Mesenchymal stem cell (in vitro differentiated cells and primary cell): Measurements from ENCODE around the gene SMIM45.

ENCODE experiments used
- DNase-seq: peaks from one replicate; pipeline ENCODE4 v3.0.0-alpha.2; 2013
- H2AFZ ChIP-seq: one replicate; pipeline ENCODE4 v1.6.1; 2013; ENCODE audit warnings: low read depth, mild to moderate bottlenecking, control low read depth, inconsistent platforms, low read length, moderate library complexity
- H2AK5ac ChIP-seq: 2 replicates; pipeline ENCODE4 v1.6.1; 2013; ENCODE audit warnings: low read length, moderate library complexity, mild to moderate bottlenecking, inconsistent platforms; ENCODE audit not compliant: severe bottlenecking
- H2BK120ac ChIP-seq: one replicate; pipeline ENCODE4 v1.6.1; 2013; ENCODE audit warnings: low read depth, mild to moderate bottlenecking, inconsistent platforms, low read length, moderate library complexity
- H2BK12ac ChIP-seq, 2 experiments: one replicate each; pipeline ENCODE4 v1.6.1; 2013; ENCODE audit warnings: inconsistent platforms in 2 of 2, low read length in 2 of 2, mild to moderate bottlenecking in 2 of 2, moderate library complexity in 2 of 2, control low read depth in 1 of 2
- H2BK15ac ChIP-seq: one replicate; pipeline ENCODE4 v1.6.1; 2013; ENCODE audit warnings: mild to moderate bottlenecking, low read depth, inconsistent platforms; ENCODE audit not compliant: poor library complexity, severe bottlenecking
- H2BK5ac ChIP-seq: 2 replicates; pipeline ENCODE4 v1.6.1; 2013; ENCODE audit warnings: low read depth, mild to moderate bottlenecking, low read length, control low read depth, inconsistent platforms; ENCODE audit not compliant: poor library complexity, severe bottlenecking
- H3K14ac ChIP-seq, 2 experiments: one replicate each; pipeline ENCODE4 v1.6.1; 2013; ENCODE audit warnings: inconsistent platforms in 2 of 2, low read length in 2 of 2, control low read depth in 1 of 2, mild to moderate bottlenecking in 1 of 2, moderate library complexity in 1 of 2
- H3K18ac ChIP-seq, 2 experiments: one replicate each; pipeline ENCODE4 v1.6.1; 2013; ENCODE audit warnings: inconsistent platforms in 2 of 2, low read length in 2 of 2, control low read depth in 1 of 2, low read depth in 1 of 2, mild to moderate bottlenecking in 1 of 2
- H3K23ac ChIP-seq, 2 experiments: one replicate each; pipeline ENCODE4 v1.6.1; 2013; ENCODE audit warnings: inconsistent platforms in 2 of 2, low read length in 2 of 2, mild to moderate bottlenecking in 2 of 2, moderate library complexity in 2 of 2, control low read depth in 1 of 2
- H3K27ac ChIP-seq: 2 replicates; pipeline ENCODE4 v1.5.1; 2013; ENCODE audit warnings: mild to moderate bottlenecking, moderate library complexity, low read length, control low read depth, inconsistent platforms; ENCODE audit not compliant: poor library complexity, severe bottlenecking
- H3K27me3 ChIP-seq, 2 experiments: 2 replicates each; pipeline versions ENCODE4 v1.6.1 to v1.7.0; 2013; ENCODE audit warnings: low read length in 2 of 2, mild to moderate bottlenecking in 2 of 2, moderate library complexity in 2 of 2, control low read depth in 1 of 2, inconsistent platforms in 1 of 2; ENCODE audit not compliant: control insufficient read depth in 1 of 2, insufficient read depth in 1 of 2
- H3K36me3 ChIP-seq, 2 experiments: 2 replicates each; pipeline versions ENCODE4 v1.6.1 to v1.7.0; 2013; ENCODE audit warnings: low read length in 2 of 2, control low read depth in 1 of 2, inconsistent platforms in 1 of 2, low read depth in 1 of 2, mild to moderate bottlenecking in 1 of 2; ENCODE audit not compliant: insufficient read depth in 2 of 2, control insufficient read depth in 1 of 2
- H3K4ac ChIP-seq, 2 experiments: one replicate each; pipeline ENCODE4 v1.6.1; 2013; ENCODE audit warnings: inconsistent platforms in 2 of 2, low read length in 2 of 2, mild to moderate bottlenecking in 2 of 2, moderate library complexity in 2 of 2, control low read depth in 1 of 2, low read depth in 1 of 2
- H3K4me1 ChIP-seq: 2 replicates; pipeline ENCODE4 v1.6.1; 2013; ENCODE audit warnings: low read depth, low read length, control low read depth; ENCODE audit not compliant: control insufficient read depth, insufficient read depth
- H3K4me2 ChIP-seq: 2 replicates; pipeline ENCODE4 v1.6.1; 2013; ENCODE audit warnings: low read length, mild to moderate bottlenecking, inconsistent platforms; ENCODE audit not compliant: poor library complexity, severe bottlenecking
- H3K4me3 ChIP-seq, 2 experiments: 2 replicates each; pipeline versions ENCODE4 v1.5.1 to v1.7.0; 2013; ENCODE audit warnings: low read length in 2 of 2, mild to moderate bottlenecking in 2 of 2, control low read depth in 1 of 2, low read depth in 1 of 2; ENCODE audit not compliant: insufficient read depth in 1 of 2
- H3K79me1 ChIP-seq: replicated peaks from 2 replicates; pipeline ENCODE4 v1.6.1; 2013; ENCODE audit warnings: mild to moderate bottlenecking, control low read depth, low read length, inconsistent platforms; ENCODE audit not compliant: poor library complexity, severe bottlenecking
- H3K9ac ChIP-seq: 2 replicates; pipeline ENCODE4 v1.7.0; 2013; ENCODE audit warnings: mild to moderate bottlenecking, low read length, moderate library complexity
- H3K9me3 ChIP-seq: 2 replicates; pipeline ENCODE4 v1.7.0; 2013; ENCODE audit warnings: mild to moderate bottlenecking, low read length; ENCODE audit not compliant: control insufficient read depth
- H4K8ac ChIP-seq: one replicate; pipeline ENCODE4 v1.6.1; 2013; ENCODE audit warnings: inconsistent platforms, mild to moderate bottlenecking, low read length, moderate library complexity
- H4K91ac ChIP-seq: one replicate; pipeline ENCODE4 v1.6.1; 2013; ENCODE audit warnings: mild to moderate bottlenecking, low read length, inconsistent platforms
- WGBS: methylation state at CpG from one replicate; pipeline ENCODE4 v1.1.7; 2013; ENCODE audit warnings: mixed read lengths; 5-methylcytosine and 5-hydroxymethylcytosine counted together

Gene SMIM45

GRCh38 chr22:41996826-41997225 lies 44.9 kb downstream of the SMIM45 start:
- Histone ChIP-seq H3K4ac (no peak overlapping the region), H2BK5ac (no peak overlapping the region), H4K8ac (no peak overlapping the region), H3K18ac (no peak overlapping the region), H2AK5ac (no peak overlapping the region), H3K36me3 (no peaks in the 10 kb centered on the region), H3K4me2 (no peak overlapping the region), H2BK120ac (no peak overlapping the region), H3K9ac (no peak overlapping the region), H3K27me3 (peaks cover 51% of the 10 kb centered on the region in 2 experiments), H2AFZ (no peak overlapping the region), H3K4me1 (no peaks in the 10 kb centered on the region), H3K79me1 (no peaks in the 10 kb centered on the region), H2BK12ac (no peak overlapping the region), H3K14ac (no peak overlapping the region), H3K23ac (no peak overlapping the region), H3K4me3 (no peak overlapping the region), H4K91ac (no peak overlapping the region), H2BK15ac (no peak overlapping the region), H3K27ac (no peak overlapping the region), H3K9me3 (no peaks in the 10 kb centered on the region)
- DNase-seq = no peak
- WGBS = 83% methylated on average over 5 of the region's 5 CpGs

DNA sequence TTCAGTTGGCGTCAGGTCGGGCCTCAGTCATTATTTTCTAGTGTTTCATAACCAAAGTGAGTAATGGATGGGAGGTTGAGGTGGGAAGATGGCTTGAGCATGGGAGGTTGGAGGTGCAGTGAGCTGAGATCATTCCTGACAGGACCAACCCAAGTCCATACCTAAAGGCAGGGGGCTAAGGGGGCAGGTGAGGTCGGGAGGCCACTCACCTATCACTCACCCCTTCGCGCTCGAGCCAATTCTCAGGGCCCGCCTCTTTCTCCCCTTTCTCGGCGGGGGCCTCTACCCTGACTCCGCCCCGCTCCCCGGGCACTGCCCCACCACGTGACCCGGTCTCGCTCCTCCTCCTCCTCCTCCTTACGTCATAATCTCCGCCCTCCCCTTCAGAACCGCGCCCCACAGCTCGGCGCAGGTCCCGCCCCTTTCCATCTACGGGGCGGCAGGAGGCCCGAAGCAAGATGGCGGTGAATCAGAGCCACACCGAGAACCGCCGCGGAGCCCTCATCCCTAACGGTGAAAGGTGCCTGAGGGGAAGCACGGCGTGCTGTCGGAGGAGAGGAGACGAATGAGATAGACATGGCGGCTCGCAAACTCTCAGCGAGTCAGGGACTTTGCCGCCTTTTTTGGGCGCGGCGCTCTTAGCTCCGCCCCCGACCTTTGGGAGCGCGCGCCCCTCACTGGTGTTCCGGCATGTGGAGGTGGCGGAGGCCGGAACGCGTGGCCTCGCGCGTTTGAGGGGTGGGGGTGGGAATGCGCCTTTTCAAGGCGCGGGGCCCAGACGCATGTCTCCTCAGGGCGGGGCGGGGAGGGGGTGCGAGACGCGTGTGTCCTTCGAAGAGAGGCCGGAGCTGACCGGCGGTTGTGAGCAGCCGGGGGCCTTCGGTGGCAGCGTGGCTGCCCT lies 46.7 kb downstream of the SMIM45 start, which contains the start of gene WBP2NL:
TSS of gene WBP2NL (plus strand) at position 428 of the 901 bp plus-strand sequence. CDS start at position 459, 31 bp downstream.
- no peaks in the 10 kb centered on the region for H3K9me3 ChIP-seq
- no peak within 1 kb of the TSS for H2BK15ac ChIP-seq
- no peak within 1 kb of the TSS for H2BK120ac ChIP-seq
- no peak within 1 kb of the TSS for H3K18ac ChIP-seq
- no peak within 1 kb of the TSS for H4K8ac ChIP-seq
- H3K9ac ChIP-seq = peak within 1 kb of the TSS; percentile 74
- H2AK5ac ChIP-seq = no peak within 1 kb of the TSS
- H3K4ac ChIP-seq = no peak within 1 kb of the TSS
- 94% methylated on average over 67 of the region's 71 CpGs for WGBS
- no peak within 1 kb of the TSS for H4K91ac ChIP-seq
- H2BK5ac ChIP-seq = no peak within 1 kb of the TSS
- DNase-seq = no peak
- peaks cover 44 to 45% of the 10 kb centered on the region in 2 experiments for H3K27me3 ChIP-seq
- H3K23ac ChIP-seq = peak within 1 kb of the TSS in 1 of 2 experiments; percentile 27
- no peak within 1 kb of the TSS for H3K14ac ChIP-seq
- H3K79me1 ChIP-seq = no peaks in the 10 kb centered on the region
- no peaks in the 10 kb centered on the region for H3K36me3 ChIP-seq
- no peak within 1 kb of the TSS for H2AFZ ChIP-seq
- H3K27ac ChIP-seq = no peak within 1 kb of the TSS
- peak within 1 kb of the TSS in 1 of 2 experiments; percentile 76 for H3K4me3 ChIP-seq
- no peaks in the 10 kb centered on the region for H3K4me1 ChIP-seq
- no peak within 1 kb of the TSS for H3K4me2 ChIP-seq
- no peak within 1 kb of the TSS for H2BK12ac ChIP-seq

- Histone ChIP-seq H3K4me1 (no peaks in the 10 kb centered on the region), H3K9me3 (peaks cover 2% of the 10 kb centered on the region), H4K8ac (no peak overlapping the region), H3K27ac (no peak overlapping the region), H2BK15ac (no peak overlapping the region), H3K4me3 (no peak overlapping the region), H3K79me1 (no peaks in the 10 kb centered on the region), H3K4ac (no peak overlapping the region), H3K36me3 (no peaks in the 10 kb centered on the region), H2AK5ac (no peak overlapping the region), H3K18ac (no peak overlapping the region), H3K23ac (no peak overlapping the region), H2BK5ac (no peak overlapping the region), H3K27me3 (peaks cover 26 to 28% of the 10 kb centered on the region in 2 experiments), H4K91ac (no peak overlapping the region), H2BK120ac (no peak overlapping the region), H2BK12ac (no peak overlapping the region), H3K9ac (no peak overlapping the region), H3K14ac (no peak overlapping the region), H3K4me2 (no peak overlapping the region), H2AFZ (no peak overlapping the region)
- DNase-seq = no peak
- WGBS = 94% methylated on average over 7 of the region's 8 CpGs
These were observed 48.5 kb downstream of the SMIM45 start for GRCh38 chr22:42000466-42000865.

GRCh38 chr22:42001121-42001520 lies 49.2 kb downstream of the SMIM45 start:
- peak; percentile 21 for DNase-seq
- Histone ChIP-seq H3K4ac (no peak overlapping the region), H2BK12ac (no peak overlapping the region), H4K8ac (no peak overlapping the region), H3K27me3 (peaks cover 20 to 26% of the 10 kb centered on the region in 2 experiments), H3K36me3 (no peaks in the 10 kb centered on the region), H3K4me2 (no peak overlapping the region), H2BK120ac (no peak overlapping the region), H3K18ac (no peak overlapping the region), H3K23ac (no peak overlapping the region), H2AK5ac (no peak overlapping the region), H2BK5ac (no peak overlapping the region), H3K4me3 (no peak overlapping the region), H3K27ac (no peak overlapping the region), H3K79me1 (no peaks in the 10 kb centered on the region), H3K4me1 (no peaks in the 10 kb centered on the region), H3K14ac (no peak overlapping the region), H3K9ac (no peak overlapping the region), H2AFZ (no peak overlapping the region), H3K9me3 (peaks cover 6% of the 10 kb centered on the region), H4K91ac (no peak overlapping the region), H2BK15ac (no peak overlapping the region)
- WGBS = 68% methylated on average over 8 of the region's 8 CpGs
